Suprapubic skin (tissue), 4 donors: Measurements from ENCODE around the gene CDC45.

Experiments used
- EP300 ChIP-seq: sonication (generic); formaldehyde crosslinking; IDR thresholded peaks from one replicate; pipeline ENCODE4 v1.6.1; 2017; ENCODE audit warnings: antibody characterized with exemption
- POLR2A ChIP-seq, 2 donors: fragments of 450-650 bp; IDR thresholded peaks; one replicate each; pipeline ENCODE4 v1.6.1; 2017; ENCODE audit warnings: antibody characterized with exemption in 2 of 2, mild to moderate bottlenecking in 2 of 2, moderate library complexity in 2 of 2
- POLR2AphosphoS5 ChIP-seq, 3 donors: sonication (generic); formaldehyde crosslinking; IDR thresholded peaks; one replicate each; pipeline ENCODE4 v1.6.1; 2017; ENCODE audit warnings: antibody characterized with exemption in 3 of 3
- TF ChIP-seq, protein P1 (sequence below), 2 donors: fragments of 200-600 bp in 1 of 2; fragments of 450-650 bp in 1 of 2; sonication (generic) in 1 of 2; IDR thresholded peaks; one replicate each; pipeline ENCODE4 v1.5.1; 2016 to 2019; ENCODE audit warnings: antibody characterized with exemption in 2 of 2, mild to moderate bottlenecking in 1 of 2, moderate library complexity in 1 of 2

DNA sequence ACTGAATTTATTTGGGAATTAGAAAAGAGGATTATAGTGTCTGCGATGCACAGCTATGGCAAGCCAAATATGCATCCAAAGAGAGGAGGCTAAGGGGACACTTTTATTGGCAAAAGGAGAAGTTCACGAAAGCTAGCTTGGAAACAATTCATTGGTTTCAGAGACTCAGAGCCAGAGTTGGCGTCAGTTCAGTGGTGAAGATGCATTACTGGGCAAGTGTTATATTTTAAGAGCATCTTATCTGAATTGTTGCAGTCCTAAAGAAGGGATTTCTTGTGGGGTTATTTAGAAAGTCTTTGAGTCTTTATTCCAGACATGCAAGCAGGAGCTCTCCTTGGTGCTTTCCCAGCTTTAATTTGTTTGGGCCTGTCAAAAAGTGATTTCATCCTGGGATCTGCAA lies 29.5 kb downstream of the CDC45 start:
- TF ChIP-seq, protein P1, sequence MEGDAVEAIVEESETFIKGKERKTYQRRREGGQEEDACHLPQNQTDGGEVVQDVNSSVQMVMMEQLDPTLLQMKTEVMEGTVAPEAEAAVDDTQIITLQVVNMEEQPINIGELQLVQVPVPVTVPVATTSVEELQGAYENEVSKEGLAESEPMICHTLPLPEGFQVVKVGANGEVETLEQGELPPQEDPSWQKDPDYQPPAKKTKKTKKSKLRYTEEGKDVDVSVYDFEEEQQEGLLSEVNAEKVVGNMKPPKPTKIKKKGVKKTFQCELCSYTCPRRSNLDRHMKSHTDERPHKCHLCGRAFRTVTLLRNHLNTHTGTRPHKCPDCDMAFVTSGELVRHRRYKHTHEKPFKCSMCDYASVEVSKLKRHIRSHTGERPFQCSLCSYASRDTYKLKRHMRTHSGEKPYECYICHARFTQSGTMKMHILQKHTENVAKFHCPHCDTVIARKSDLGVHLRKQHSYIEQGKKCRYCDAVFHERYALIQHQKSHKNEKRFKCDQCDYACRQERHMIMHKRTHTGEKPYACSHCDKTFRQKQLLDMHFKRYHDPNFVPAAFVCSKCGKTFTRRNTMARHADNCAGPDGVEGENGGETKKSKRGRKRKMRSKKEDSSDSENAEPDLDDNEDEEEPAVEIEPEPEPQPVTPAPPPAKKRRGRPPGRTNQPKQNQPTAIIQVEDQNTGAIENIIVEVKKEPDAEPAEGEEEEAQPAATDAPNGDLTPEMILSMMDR (IDR thresholded peaks at IDR 0.05), result no peak
- TF ChIP-seq POLR2AphosphoS5 (IDR thresholded peaks at IDR 0.05) (no peak), POLR2A (IDR thresholded peaks at IDR 0.05) (no peak), EP300 (no peak)
